GM12878 (cell line): ENCODE results near the gene GINS2. TPM values are rescaled to one million over a fixed set of nuclear protein-coding genes. Genes with fewer than 3 reads are reported as not detected.

Source experiments
- BRCA1 ChIP-seq: IDR thresholded peaks from 2 replicates; pipeline ENCODE4 v1.6.1; 2011; ENCODE audit warnings: low read depth, low read length, improper control_type of control experiment
- IRF5 ChIP-seq: fragments of 450-650 bp; IDR thresholded peaks from 2 replicates; pipeline ENCODE4 v1.6.1; 2017; ENCODE audit warnings: borderline replicate concordance
- LARP7 ChIP-seq: fragments of 450-650 bp; IDR thresholded peaks from 2 replicates; pipeline ENCODE4 v1.6.1; 2017; ENCODE audit warnings: mild to moderate bottlenecking
- MEF2A ChIP-seq: IDR thresholded peaks from 2 replicates; pipeline ENCODE4 v1.6.1; 2011; ENCODE audit warnings: low read depth, mild to moderate bottlenecking, low read length, moderate library complexity; ENCODE audit not compliant: insufficient read depth
- MEF2B ChIP-seq: fragments of 450-650 bp; IDR thresholded peaks from 2 replicates; pipeline ENCODE4 v1.6.1; 2018; ENCODE audit warnings: mild to moderate bottlenecking, moderate library complexity; ENCODE audit not compliant: partially characterized antibody, poor library complexity, severe bottlenecking
- MLLT1 ChIP-seq: fragments of 450-650 bp; IDR thresholded peaks from 2 replicates; pipeline ENCODE4 v1.6.1; 2016; ENCODE audit warnings: mild to moderate bottlenecking
- NR2C1 ChIP-seq: fragments of 450-650 bp; IDR thresholded peaks from 2 replicates; pipeline ENCODE4 v1.6.1; 2017; ENCODE audit warnings: antibody characterized with exemption, mild to moderate bottlenecking, moderate library complexity
- POU2F2 ChIP-seq: IDR thresholded peaks from 3 replicates; pipeline ENCODE4 v1.6.1; 2011; ENCODE audit warnings: low read depth, mild to moderate bottlenecking, low read length, borderline replicate concordance
- SMAD5 ChIP-seq: IDR thresholded peaks from 2 replicates; pipeline ENCODE4 v1.6.1; 2016; ENCODE audit warnings: antibody characterized with exemption, low read depth
- TCF12 ChIP-seq: IDR thresholded peaks from 2 replicates; pipeline ENCODE4 v1.6.1; 2011; ENCODE audit warnings: low read depth, mild to moderate bottlenecking, low read length
- polyA plus RNA-seq, 11 experiments: library from polyadenylated mRNA; depleted of rRNA in 4 of 11; unstranded in 6 of 11; stranded (reverse) in 5 of 11; fragments of >200 nt; fragmentation: Nextera tagmentation in 4 of 11; fragmentation: Illumina TruSeq in 1 of 11; extraction: Ambion mirVana in 4 of 11; extraction: Trizol in 1 of 11; gene quantifications; 1 replicate in 1 of 11; 2 replicates in 10 of 11; pipeline versions ENCODE4 v1.2.1 to v1.2.3, GENCODE V29; 2011 to 2016; ENCODE audit warnings: inconsistent platforms in 2 of 11, missing spikeins in 2 of 11, low read depth in 1 of 11
- total RNA-seq, 4 experiments: library from RNA; depleted of rRNA in 3 of 4; stranded (reverse); fragments of >200 nt in 3 of 4; fragmentation: Illumina TruSeq in 1 of 4; extraction: Trizol in 1 of 4; gene quantifications; 2 replicates each; pipeline versions ENCODE4 v1.2.1 to v1.2.3, GENCODE V29; 2013 to 2021
- TF ChIP-seq, protein P1 (sequence below): fragments of 450-650 bp; IDR thresholded peaks from 2 replicates; pipeline ENCODE4 v1.6.1; 2016; ENCODE audit warnings: mild to moderate bottlenecking, moderate library complexity, borderline replicate concordance
- TF ChIP-seq, protein P2 (sequence below): fragments of 450-650 bp; formaldehyde crosslinking; IDR thresholded peaks from 2 replicates; pipeline ENCODE4 v1.4.0; 2022; ENCODE audit warnings: mild to moderate bottlenecking, moderate library complexity
- TF ChIP-seq, protein P3 (sequence below), 3 experiments: IDR thresholded peaks in 2 of 3; conservative IDR thresholded peaks in 1 of 3; 2 replicates each; pipeline ENCODE4 v1.5.1; 2011; ENCODE audit warnings: low read depth in 3 of 3, low read length in 3 of 3, mild to moderate bottlenecking in 3 of 3, control low read depth in 2 of 3, moderate library complexity in 2 of 3, inconsistent platforms in 1 of 3, mixed read lengths in 1 of 3; ENCODE audit not compliant: control insufficient read depth in 2 of 3, insufficient read depth in 1 of 3; ENCODE audit errors: extremely low read depth in 1 of 3
- TF ChIP-seq, protein P4 (sequence below): IDR thresholded peaks from 2 replicates; pipeline ENCODE4 v1.6.1; 2012; ENCODE audit warnings: low read depth, low read length, improper control_type of control experiment

The GINS2 gene
- total and polyA plus RNA-seq, 10 of the 15 experiments (the other 5 are each of a cell fraction or from before 2014, with no cell fraction given), result 42.7 to 90.8 (median 57.0) TPM

DNA sequence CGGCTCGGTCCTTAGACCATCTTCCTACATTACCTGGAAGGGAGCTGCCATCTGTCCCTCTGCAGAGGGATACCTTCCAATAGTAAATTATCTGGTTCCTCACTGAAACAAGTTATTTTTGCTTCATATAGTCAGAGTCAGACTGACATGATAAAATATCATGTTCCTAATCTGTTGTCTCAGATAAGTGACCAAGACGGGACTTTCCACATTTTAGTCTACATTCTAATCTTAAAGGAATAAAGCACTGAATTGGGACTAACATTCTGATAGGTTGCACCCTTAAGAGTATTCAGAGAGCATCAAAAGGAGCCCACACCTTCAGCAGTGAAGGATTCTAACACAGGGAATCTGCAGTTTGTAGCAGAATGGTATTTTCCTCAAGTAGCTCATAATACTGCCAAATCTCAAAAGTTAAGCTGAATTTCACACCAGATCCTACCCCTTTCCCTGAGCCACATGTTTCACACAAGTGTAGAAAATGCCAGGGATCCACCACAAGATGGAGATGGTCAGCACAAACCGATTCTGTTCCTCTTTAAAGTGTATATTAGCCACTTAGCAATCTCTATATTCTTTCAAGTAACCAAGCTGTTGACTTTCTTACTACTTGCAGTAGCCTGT lies 13.4 kb downstream of the GINS2 start (continued):
- TF ChIP-seq, protein P1, sequence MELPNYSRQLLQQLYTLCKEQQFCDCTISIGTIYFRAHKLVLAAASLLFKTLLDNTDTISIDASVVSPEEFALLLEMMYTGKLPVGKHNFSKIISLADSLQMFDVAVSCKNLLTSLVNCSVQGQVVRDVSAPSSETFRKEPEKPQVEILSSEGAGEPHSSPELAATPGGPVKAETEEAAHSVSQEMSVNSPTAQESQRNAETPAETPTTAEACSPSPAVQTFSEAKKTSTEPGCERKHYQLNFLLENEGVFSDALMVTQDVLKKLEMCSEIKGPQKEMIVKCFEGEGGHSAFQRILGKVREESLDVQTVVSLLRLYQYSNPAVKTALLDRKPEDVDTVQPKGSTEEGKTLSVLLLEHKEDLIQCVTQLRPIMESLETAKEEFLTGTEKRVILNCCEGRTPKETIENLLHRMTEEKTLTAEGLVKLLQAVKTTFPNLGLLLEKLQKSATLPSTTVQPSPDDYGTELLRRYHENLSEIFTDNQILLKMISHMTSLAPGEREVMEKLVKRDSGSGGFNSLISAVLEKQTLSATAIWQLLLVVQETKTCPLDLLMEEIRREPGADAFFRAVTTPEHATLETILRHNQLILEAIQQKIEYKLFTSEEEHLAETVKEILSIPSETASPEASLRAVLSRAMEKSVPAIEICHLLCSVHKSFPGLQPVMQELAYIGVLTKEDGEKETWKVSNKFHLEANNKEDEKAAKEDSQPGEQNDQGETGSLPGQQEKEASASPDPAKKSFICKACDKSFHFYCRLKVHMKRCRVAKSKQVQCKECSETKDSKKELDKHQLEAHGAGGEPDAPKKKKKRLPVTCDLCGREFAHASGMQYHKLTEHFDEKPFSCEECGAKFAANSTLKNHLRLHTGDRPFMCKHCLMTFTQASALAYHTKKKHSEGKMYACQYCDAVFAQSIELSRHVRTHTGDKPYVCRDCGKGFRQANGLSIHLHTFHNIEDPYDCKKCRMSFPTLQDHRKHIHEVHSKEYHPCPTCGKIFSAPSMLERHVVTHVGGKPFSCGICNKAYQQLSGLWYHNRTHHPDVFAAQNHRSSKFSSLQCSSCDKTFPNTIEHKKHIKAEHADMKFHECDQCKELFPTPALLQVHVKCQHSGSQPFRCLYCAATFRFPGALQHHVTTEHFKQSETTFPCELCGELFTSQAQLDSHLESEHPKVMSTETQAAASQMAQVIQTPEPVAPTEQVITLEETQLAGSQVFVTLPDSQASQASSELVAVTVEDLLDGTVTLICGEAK, result no peak
- TF ChIP-seq TCF12 (no peak), MLLT1 (no peak), IRF5 (no peak), NR2C1 (no peak), SMAD5 (no peak), MEF2A (no peak), POU2F2 (no peak), BRCA1 (no peak), MEF2B (no peak), LARP7 (no peak)
- TF ChIP-seq, protein P2, sequence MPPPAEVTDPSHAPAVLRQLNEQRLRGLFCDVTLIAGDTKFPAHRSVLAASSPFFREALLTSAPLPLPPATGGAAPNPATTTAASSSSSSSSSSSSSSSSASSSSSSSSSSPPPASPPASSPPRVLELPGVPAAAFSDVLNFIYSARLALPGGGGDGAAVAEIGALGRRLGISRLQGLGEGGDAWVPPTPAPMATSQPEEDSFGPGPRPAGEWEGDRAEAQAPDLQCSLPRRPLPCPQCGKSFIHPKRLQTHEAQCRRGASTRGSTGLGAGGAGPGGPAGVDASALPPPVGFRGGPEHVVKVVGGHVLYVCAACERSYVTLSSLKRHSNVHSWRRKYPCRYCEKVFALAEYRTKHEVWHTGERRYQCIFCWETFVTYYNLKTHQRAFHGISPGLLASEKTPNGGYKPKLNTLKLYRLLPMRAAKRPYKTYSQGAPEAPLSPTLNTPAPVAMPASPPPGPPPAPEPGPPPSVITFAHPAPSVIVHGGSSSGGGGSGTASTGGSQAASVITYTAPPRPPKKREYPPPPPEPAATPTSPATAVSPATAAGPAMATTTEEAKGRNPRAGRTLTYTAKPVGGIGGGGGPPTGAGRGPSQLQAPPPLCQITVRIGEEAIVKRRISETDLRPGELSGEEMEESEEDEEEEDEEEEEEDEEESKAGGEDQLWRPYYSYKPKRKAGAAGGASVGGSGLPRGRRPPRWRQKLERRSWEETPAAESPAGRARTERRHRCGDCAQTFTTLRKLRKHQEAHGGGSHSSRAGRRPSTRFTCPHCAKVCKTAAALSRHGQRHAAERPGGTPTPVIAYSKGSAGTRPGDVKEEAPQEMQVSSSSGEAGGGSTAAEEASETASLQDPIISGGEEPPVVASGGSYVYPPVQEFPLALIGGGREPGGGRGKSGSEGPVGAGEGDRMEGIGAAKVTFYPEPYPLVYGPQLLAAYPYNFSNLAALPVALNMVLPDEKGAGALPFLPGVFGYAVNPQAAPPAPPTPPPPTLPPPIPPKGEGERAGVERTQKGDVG, result no peak
- TF ChIP-seq, protein P3, sequence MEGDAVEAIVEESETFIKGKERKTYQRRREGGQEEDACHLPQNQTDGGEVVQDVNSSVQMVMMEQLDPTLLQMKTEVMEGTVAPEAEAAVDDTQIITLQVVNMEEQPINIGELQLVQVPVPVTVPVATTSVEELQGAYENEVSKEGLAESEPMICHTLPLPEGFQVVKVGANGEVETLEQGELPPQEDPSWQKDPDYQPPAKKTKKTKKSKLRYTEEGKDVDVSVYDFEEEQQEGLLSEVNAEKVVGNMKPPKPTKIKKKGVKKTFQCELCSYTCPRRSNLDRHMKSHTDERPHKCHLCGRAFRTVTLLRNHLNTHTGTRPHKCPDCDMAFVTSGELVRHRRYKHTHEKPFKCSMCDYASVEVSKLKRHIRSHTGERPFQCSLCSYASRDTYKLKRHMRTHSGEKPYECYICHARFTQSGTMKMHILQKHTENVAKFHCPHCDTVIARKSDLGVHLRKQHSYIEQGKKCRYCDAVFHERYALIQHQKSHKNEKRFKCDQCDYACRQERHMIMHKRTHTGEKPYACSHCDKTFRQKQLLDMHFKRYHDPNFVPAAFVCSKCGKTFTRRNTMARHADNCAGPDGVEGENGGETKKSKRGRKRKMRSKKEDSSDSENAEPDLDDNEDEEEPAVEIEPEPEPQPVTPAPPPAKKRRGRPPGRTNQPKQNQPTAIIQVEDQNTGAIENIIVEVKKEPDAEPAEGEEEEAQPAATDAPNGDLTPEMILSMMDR (IDR thresholded peaks at IDR 0.05 in 2 of 3, conservative IDR thresholded peaks at IDR 0.05 in 1 of 3; ENCODE audit: control insufficient read depth in 2 of 3, extremely low read depth in 1 of 3, insufficient read depth in 1 of 3, low read depth in 3 of 3, low read length in 3 of 3), result peak; percentile 23 to 43 (median 35); a peak in 3 of 6 replicates
- TF ChIP-seq, protein P4, sequence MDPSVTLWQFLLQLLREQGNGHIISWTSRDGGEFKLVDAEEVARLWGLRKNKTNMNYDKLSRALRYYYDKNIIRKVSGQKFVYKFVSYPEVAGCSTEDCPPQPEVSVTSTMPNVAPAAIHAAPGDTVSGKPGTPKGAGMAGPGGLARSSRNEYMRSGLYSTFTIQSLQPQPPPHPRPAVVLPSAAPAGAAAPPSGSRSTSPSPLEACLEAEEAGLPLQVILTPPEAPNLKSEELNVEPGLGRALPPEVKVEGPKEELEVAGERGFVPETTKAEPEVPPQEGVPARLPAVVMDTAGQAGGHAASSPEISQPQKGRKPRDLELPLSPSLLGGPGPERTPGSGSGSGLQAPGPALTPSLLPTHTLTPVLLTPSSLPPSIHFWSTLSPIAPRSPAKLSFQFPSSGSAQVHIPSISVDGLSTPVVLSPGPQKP, result no peak
